Measurements from ENCODE around the gene NPDC1. TPM values are rescaled to one million over a fixed set of nuclear protein-coding genes. Genes with fewer than 3 reads are reported as not detected.

NPDC1 gene
- 260 TPM for total RNA-seq (ENCODE audit: unreplicated experiment)
- long read RNA-seq, transcript NPDC1-202 (9 exons, 1,494 nt), result major isoform, 152 of 171 reads
- long read RNA-seq, partial matches to known transcripts, result 6 of 171 reads
- long read RNA-seq, other reads (novel, unspliced or antisense), result 11 of 171 reads

- H3K4me1 Mint-ChIP-seq (ENCODE audit: low read depth, unreplicated experiment), result no peaks in the 10 kb centered on the region
- H3K36me3 Mint-ChIP-seq (ENCODE audit: unreplicated experiment), result no peaks in the 10 kb centered on the region
- H3K27me3 Mint-ChIP-seq (ENCODE audit: unreplicated experiment), result peaks cover 4% of the 10 kb centered on the region
- peak within 1 kb of the TSS; percentile 91 for H3K4me3 Mint-ChIP-seq (ENCODE audit: unreplicated experiment)
- H3K27ac Mint-ChIP-seq (ENCODE audit: unreplicated experiment), result peak within 1 kb of the TSS; percentile 48
- peak; percentile 93 for DNase-seq
- H3K9me3 Mint-ChIP-seq (ENCODE audit: unreplicated experiment), result no peaks in the 10 kb centered on the region
- TF ChIP-seq CTCF (IDR thresholded peaks at IDR 0.05; ENCODE audit: partially characterized antibody, unreplicated experiment), result peak; percentile 93
These were observed at the start of gene NPDC1 for GRCh38 chr9:137046088-137046787. TSS of gene NPDC1 (minus strand) at chr9:137046177. CDS start at chr9:137045989, 188 bp downstream.

GRCh38 chr9:137089232-137089947 is 43.4 kb upstream of the NPDC1 start:
- Mint-ChIP-seq H3K4me3 (ENCODE audit: unreplicated experiment) (peak overlapping the region; percentile 55), H3K9me3 (ENCODE audit: unreplicated experiment) (peaks cover 13% of the 10 kb centered on the region), H3K36me3 (ENCODE audit: unreplicated experiment) (peaks cover 6% of the 10 kb centered on the region), H3K4me1 (ENCODE audit: low read depth, unreplicated experiment) (peaks cover 17% of the 10 kb centered on the region), H3K27ac (ENCODE audit: unreplicated experiment) (peak overlapping the region; percentile 66), H3K27me3 (ENCODE audit: unreplicated experiment) (peaks cover 8% of the 10 kb centered on the region)
- no peak for TF ChIP-seq CTCF (IDR thresholded peaks at IDR 0.05; ENCODE audit: partially characterized antibody, unreplicated experiment)
- DNase-seq, result no peak

- peaks cover 13% of the 10 kb centered on the region for H3K9me3 Mint-ChIP-seq (ENCODE audit: unreplicated experiment)
- peaks cover 17% of the 10 kb centered on the region for H3K4me1 Mint-ChIP-seq (ENCODE audit: low read depth, unreplicated experiment)
- H3K27ac Mint-ChIP-seq (ENCODE audit: unreplicated experiment), result peak overlapping the region; percentile 70
- H3K27me3 Mint-ChIP-seq (ENCODE audit: unreplicated experiment), result peaks cover 8% of the 10 kb centered on the region
- TF ChIP-seq CTCF (IDR thresholded peaks at IDR 0.05; ENCODE audit: partially characterized antibody, unreplicated experiment), result no peak
- H3K4me3 Mint-ChIP-seq (ENCODE audit: unreplicated experiment), result peak overlapping the region; percentile 95
- peaks cover 6% of the 10 kb centered on the region for H3K36me3 Mint-ChIP-seq (ENCODE audit: unreplicated experiment)
- no peak for DNase-seq
These were observed 42.1 kb upstream of the NPDC1 start for GRCh38 chr9:137088121-137088520.

GRCh38 chr9:137087409-137087925 is 41.5 kb upstream of the NPDC1 start:
- Mint-ChIP-seq H3K9me3 (ENCODE audit: unreplicated experiment) (peaks cover 13% of the 10 kb centered on the region), H3K27me3 (ENCODE audit: unreplicated experiment) (peaks cover 8% of the 10 kb centered on the region), H3K36me3 (ENCODE audit: unreplicated experiment) (peaks cover 6% of the 10 kb centered on the region), H3K27ac (ENCODE audit: unreplicated experiment) (peak overlapping the region; percentile 70), H3K4me3 (ENCODE audit: unreplicated experiment) (peak overlapping the region; percentile 95), H3K4me1 (ENCODE audit: low read depth, unreplicated experiment) (peaks cover 17% of the 10 kb centered on the region)
- DNase-seq, result no peak
- no peak for TF ChIP-seq CTCF (IDR thresholded peaks at IDR 0.05; ENCODE audit: partially characterized antibody, unreplicated experiment)

Data from glutamatergic neuron (in vitro differentiated cells).